HG02981 (cell line): ENCODE results near the gene ZFP36L1.
"Not testable (repeated sequence)": the region's sequence is repeated elsewhere in the genome, so short reads cannot be mapped to it uniquely, and the experiment has no call there.

Experiments used
- ATAC-seq: cut with Tn5 transposase; IDR thresholded peaks from one replicate; pipeline ENCODE4 v1.9.1; 2021; ENCODE audit warnings: mild to moderate bottlenecking, moderate library complexity; ENCODE audit not compliant: unreplicated experiment

Gene ZFP36L1

DNA sequence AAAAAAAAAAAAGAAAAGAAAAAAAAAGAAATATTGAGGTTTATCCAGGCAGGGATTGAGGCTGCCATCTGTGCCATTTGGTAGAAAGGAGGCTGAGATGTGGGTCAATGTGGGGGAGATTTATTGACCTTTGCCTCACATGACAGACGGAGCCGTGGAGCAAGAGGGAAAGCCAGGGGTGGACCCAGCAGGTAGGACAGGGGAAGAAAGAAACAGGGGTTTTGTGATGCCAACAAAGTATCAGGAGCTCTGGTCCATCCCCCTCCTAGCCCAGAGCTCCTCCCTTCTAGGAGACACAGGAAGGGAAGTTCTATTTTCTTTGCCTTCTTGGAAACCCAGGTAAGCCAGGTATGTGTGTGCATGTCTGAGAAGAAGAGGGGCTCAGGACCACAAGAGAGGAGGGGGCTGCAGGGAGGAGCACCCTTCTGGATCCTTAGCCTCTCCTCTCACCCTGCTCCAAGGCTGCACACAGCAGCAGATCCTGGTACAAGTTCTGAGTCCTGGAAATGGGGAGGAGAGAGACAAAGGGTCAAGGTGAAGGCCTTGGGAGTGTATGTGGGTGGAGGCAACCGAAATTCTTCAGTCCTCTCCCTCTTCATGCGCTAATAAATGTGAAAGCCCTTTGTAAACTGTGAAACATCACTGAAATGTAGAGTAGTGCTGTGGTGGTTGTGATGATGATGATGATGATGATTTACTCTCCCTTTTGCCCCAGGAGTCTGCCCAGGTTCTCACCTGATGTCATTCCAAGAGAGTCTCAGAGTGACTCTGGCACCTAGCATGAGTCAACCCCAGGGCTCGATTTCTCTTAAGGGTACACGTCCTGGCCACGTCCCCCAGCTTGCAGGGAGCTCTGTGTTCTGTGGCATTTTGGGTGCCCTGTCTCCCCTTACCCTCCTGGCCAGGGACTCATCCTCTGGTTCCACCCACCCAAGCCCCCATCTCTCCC lies 26.3 kb downstream of the ZFP36L1 start:
- ATAC-seq = no peak

DNA sequence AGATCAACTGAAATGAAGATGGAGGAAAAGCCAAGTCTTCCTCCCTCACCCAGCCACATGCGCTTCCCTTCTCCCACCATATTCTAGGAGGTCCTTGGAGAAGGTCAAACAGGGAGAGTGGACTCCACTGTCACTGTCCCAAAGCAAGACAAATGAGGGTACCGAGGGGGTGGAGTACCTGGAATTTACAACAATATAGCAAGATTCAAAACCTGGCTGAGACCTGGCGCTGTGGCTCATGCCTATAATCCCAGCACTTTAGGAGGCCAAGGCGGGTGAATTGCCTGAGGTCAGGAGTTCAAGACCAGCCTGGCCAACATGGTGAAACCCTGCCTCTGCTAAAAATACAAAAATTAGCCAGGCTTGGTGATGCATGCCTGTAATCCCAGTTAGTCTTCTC lies 29.0 kb downstream of the ZFP36L1 start:
- not testable (repeated sequence) for ATAC-seq

DNA sequence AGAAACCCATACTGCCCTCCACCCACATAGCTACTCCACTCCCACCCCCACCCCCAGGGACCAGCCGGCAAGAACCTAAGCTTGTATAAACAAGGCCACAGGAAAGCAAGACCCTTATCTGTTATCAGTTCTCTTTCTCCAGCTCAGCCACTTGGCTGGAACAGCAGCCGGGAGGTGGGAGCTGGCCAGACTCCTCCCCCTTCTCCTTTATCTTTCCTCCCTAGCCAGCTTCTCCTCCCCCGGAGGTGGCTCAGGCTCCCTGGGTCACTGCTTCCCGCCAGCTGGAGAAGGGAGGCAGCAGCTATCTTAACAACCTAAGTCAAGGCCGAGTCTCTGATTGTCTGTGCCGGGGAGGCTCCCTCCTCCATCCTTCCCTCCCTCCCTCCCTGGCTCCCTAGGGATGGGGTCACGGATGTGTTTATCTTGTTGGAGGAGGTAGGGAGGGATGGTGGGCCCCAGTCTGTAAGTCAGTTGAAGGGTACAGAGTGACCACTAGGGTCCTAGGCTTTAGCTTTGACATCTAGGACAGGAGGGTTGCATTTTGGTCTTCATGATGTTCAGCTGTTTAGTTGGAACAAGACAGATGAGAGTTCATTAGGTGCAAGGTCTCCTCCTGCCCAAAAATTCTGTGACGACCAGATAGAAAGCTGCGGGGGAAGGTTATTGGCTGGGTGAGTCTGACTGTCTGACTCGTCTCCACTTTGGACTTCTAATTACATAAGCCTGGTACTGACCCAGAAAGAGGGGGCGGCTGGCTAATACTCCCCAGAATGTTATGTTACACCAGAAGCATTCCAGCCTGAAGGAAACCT lies 29.7 kb downstream of the ZFP36L1 start:
- no peak for ATAC-seq

DNA sequence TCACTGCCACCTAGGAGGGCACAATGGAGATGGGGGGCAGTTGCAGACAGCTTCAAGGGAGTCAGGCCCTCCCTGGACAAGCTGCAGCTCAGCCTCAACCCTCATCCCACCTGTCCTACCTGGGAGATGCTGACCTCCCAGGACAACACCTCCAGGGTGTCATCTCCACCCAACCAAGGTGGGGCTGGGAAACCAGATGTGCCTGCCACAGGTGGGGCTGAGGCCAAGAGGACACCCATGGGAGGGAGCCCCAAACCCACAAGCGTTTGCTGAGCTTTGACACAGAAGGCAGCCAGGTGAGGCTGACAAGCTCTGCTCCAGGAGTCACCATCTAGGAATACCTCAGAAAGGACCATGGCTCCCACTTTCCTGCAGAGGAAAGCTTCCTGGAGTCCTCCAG lies 31.5 kb downstream of the ZFP36L1 start:
- ATAC-seq = no peak

DNA sequence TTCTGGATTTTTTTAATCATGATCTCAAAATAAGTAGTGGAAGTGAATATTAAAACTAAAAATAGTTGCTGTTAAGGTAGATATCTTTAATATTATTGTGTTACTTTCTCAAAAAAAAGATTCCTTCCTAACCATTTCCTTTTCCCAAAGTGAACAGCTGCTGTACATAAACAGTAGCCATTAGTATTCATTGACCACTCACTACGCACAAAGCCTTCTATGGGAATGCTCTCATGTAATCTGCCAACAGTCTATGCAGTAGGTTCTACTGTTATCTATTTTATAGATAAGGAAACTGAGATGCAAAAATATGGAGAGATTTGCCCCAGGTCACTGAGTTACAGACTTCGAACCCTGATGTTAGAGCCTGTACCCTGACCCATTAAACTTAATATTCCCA lies 32.1 kb downstream of the ZFP36L1 start:
- no peak for ATAC-seq

DNA sequence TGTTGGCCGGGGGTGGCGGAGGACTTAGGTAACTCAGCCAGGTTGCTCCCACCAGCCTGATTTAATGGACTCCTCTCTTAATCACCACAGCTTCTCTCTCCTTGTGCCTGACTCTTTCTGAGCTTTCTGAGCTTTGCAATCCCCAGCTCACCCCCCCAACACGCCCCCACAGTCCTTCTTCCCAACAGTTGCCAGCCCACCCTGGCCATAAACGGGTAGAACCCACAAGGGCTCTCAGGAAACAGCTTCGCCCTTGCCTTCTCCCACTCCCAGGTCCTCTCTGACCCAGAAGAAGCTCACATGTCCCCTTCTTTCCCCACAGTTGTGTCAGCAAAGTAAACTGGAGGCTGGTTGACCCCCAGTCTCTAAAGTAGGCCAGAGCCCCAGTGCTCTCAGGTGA lies 32.9 kb downstream of the ZFP36L1 start:
- ATAC-seq = no peak

DNA sequence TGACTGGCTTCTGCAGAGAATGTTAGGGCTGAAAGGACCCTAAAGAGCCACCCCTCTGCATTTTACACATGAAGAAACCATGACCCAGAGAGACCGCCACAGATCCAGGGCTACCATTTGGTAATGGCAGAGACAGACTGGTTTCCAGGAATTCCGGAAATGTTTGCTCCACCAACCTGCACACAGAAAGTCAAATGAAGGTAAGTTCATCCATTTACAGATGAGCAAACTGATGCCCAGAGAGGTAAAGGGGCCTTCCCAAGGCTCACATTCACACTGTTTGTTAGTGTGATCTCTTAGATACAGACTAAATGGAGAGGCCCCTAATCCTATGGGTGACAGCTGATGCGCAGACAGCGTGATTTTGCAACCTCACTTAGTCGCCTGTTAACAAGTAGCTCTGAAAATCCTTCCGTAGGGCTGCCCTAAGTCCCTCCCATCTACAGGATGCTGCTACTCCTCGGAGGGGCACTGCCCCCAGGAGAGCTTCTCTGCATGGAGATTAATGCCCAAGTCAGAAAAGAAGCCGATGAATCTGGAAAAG lies 33.8 kb downstream of the ZFP36L1 start:
- no peak for ATAC-seq

DNA sequence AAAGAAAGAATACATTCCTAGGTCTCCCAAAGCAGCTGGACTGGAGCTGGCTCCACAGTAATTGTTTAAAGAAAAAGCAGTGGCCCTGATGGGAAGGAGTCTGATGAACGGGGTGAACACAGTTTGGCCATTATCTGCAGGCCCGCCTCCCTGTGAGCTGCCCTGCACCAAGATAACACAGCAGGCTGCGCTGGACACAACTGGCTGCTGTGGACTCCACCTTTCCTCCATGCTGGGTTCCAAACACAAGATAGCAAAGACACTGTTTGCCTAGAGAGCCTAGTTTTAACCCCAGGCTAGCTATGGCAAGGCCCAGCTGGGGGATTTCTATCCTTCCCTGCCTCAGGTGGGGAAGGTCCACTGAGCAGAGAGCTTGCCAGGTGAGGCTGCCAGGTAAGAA lies 34.6 kb downstream of the ZFP36L1 start:
- ATAC-seq = no peak

DNA sequence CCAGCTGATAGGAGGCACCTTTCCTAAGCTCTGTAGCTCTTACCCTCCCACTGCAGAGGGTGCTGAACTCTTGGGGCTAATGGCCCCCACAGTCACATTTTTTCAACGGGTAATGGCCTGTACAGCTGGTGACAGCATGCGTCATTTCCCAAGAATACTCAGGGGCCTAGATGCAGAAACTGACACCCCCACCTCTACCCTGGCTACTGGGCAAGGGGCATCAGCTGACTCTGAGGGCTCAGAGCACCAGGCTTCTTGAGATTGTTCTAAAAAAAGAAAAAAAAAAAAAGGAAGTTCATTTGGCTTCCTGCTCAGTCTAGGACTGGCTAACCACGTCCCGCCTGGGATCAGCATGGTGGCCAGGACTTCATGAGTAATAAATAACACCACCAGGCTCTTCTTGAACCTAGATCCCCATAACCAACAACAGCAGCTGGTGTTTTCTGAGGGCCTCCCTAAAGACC lies 35.2 kb downstream of the ZFP36L1 start:
- ATAC-seq = no peak

DNA sequence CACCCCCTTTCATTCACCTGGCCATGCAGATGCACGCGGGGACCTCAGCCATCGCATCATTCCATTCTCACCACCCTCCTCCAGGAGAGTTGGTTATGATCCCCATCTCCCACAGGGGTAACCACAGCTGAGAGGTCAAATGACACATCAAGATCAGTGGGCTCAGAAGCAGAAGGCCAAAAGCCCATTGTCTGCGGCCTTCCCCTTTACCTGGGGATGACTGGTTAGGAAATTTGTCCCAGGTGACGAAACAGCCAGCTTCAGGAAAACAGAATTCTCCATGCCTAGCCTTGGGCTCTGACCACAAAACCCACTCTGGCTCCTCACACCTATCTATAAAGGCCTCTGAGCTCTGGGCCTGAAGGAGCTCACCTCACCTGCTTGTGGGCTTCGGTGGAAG lies 36.1 kb downstream of the ZFP36L1 start:
- ATAC-seq = no peak

DNA sequence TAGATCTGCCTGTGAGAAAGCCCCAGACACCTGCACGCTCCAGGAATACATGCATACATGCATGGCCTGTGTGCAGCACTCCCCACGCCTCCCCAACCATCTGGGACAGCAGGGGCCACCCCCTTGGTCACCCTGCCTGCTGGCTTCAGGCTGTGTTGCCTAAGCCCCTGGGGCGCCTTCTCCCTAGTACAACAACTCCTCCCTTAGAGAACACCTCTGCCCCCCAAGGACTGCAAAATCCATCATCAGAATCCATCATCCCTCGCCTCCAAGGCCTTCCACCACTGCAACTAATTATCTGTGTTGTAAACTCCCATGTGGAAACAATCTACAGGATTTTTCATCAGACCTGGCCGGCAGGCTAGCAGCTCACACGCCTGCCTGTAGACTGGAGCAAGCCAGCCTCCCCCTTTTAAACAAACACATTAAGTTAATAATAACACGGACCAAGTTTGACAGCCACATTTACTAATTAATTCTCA lies 36.8 kb downstream of the ZFP36L1 start:
- no peak for ATAC-seq

DNA sequence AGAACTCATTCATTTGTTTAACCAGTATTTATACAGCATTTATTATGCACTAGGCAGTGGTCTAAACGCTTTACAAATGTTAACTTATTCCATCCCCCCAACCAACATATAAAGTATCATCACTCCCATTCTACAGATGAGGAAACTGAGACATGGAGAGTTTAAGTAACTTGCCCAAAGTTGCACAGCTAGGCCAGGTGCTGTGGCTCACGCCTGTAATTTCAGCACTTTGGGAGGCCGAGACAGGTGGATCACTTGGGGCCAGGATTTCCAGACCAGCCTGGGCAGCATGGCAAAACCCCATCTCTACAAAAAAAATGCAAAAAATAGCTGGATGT lies 37.9 kb downstream of the ZFP36L1 start:
- ATAC-seq = no peak

DNA sequence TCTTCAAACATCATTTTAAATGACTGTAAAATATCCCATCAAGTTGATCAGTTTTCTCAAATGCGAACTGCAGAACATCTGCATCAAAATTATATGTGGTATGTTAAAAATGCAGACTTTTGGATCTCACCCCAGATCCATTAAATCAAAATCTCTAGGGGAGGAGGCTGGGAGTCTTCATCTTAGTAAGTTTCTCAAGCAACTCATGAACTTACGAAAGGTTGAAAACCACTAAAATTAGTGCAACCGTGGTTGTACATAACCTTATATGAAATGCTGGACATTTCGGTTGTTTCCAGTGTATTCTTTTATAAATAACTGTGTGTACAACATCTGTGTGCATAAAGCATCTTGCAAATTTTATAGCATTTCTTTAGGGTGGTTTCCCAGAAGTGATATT lies 39.2 kb downstream of the ZFP36L1 start:
- ATAC-seq = no peak

DNA sequence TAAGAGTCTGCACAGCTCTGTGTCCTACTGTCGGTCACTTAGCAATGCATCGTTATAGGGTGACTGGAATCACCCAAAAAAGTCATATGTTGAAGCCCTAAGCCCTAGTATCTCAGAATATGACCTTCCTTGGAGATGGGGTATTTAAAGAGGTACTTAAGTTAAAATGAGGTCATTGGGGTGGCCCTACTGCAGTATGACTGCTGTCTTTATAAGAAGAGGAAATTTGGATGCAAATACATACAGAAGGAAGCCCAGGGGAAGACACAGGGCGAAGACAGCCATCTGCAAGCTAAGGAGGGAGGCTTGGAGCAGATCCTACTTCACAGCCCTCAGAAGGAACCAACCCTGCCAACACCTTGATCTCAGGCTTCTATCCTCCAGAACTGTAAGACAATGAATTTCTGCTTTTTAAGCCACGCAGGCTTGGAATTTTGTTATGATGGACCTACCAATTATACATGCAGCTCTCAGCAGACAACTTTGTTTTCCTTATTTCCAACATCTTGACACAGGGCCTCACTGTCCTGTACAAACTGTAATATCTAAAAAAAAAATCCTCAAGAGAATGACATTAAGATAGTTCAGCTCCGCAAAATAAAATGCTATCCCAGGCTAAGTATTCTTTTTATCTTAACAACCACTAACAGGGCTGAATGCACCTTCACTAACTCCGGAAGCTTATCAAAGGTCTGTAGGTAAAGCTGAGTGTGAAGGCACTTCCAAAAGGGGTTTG lies 40.4 kb downstream of the ZFP36L1 start:
- no peak for ATAC-seq

DNA sequence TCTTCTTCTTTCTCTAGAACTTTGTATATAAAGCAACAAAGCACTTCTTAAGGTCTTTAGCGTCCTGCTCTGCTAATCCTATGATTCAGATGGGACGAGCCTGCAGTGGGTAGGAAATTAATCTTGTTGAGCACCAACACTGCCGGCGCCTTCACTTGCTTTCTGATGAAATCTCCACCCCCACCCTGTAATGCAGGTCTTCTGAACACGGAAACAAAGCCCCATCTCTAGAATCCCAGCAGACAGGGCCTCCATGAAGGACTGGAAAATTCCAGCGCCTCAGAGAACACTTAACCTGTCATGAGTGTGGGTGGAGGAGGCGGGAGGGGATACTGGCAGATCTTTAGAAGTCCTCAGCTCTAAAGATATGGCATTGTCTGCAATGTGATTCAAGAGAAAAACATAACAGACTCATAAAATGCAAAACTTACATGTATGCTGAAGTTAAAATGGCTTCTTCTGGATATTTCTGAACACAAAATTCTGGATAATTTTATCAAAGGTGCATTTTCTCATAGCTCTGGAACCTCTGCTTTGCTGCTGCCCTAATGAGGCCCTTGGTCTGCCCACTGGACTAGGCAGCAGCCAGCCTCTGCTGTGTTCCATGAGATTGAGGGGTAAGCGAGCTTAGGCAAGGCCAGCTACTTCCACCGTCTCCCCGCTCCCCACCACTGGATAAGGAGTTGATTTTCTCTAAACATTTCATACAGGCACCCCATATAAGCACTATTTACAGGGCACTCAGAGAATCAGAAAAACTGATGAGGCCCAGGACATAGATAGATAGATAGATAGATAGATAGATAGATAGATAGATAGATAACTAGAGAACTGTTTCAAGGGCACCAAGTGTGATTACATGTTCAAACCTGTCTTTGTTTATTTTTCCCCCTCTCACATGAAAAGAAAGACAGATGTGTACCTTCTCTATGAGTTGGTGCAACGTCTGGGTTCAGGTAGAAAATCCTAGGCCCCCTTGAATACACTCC lies 43.1 kb downstream of the ZFP36L1 start:
- ATAC-seq = no peak

DNA sequence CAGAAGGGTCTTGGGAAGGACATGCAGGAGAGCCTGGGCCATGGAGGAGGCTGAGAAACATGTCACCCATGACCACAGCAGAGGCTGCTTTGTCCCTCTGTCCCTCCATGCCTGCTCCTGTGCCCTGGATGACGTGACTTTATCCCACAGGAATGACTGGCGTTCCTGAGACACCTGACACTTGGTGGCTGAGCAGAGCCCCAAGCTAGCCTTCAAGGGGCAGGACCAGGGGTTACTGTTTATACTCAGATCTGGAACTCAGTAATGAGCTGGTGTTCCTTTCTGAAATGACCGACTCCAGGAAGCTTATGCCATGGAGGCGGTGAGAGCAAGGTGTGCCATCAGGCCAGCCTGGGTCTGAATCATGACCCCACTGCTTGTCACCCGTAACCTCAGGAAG lies 44.2 kb downstream of the ZFP36L1 start:
- ATAC-seq = no peak

DNA sequence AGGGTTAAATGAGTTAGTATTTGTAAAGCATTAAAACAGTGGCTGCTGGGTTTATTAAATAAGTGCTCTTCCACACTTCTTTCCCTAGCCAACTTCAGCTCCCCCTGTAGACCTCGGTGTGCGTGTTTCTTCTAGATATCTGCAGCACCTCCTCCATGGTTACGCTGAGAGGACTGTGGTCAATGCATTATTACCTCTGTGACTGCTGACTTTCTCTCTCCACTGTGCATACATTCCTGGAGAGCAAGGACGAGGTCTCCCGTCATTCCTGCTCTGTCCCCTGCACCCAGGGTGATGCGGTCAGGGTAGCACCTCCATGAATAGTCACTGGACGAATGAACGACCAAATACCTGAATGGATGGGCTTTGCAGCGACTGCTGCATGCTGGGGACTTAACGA lies 44.6 kb downstream of the ZFP36L1 start:
- no peak for ATAC-seq

DNA sequence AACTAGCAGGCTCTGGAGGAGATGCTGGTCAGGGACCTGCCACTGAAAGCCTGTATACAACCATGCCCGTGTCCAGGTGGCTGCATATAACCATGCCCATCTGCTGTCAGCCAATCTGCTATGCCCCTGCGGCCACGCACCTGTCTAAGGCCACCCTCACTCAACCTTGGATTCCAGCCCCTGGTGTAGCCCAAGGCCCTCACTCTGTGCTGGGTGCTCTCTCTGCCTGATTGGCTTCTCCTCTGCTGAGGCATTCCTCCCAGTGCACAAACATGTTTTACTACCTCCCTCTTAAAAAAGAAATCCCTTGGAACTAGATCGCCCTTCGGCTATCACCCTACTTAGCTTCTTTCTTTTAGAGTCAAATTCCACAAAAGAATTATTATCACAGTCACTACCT lies 45.5 kb downstream of the ZFP36L1 start:
- no peak for ATAC-seq

DNA sequence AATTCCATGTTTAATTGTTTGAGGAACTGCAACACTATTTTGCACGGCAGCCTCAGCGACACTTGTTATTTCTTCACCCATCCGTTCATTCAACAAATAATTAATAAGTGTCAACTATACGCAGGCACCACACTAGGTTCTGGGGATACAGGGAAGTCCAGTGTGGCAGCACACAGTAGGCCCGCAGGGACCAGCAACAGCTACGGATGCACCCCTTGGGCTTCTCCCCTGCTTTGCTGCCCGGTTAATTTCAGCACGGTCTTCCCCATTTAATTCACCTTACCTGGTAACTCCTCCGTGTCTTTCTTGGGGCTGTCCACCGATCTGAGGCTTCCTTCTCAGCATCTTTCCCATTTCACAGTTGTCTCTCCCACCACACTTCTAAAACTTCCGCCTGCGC lies 48.3 kb downstream of the ZFP36L1 start:
- ATAC-seq = no peak
